Cardiac septum (tissue), 1 donor: ENCODE data around the gene GPR17. TPM values are rescaled to one million over a fixed set of nuclear protein-coding genes. Genes with fewer than 3 reads are reported as not detected.

Source experiments
- DNase-seq: peaks from one replicate; pipeline ENCODE4 v3.0.0-alpha.2; 2020; ENCODE audit warnings: low spot score
- intact Hi-C: fragments of 100-400 bp; cut with DNase I; formaldehyde crosslinking; loops from one replicate; pipeline ENCODE4 v1.14.0; 2022
- total RNA-seq: library from RNA; stranded (reverse); fragmentation: NEBNext Ultra II Directional; extraction: Animal tissue kit (Norgen Biotek cat#: 25700); gene quantifications from one replicate; pipeline ENCODE4 v1.2.1, GENCODE V29; 2021
- donor health status: DM: no; HTN: no; CAD: no.

Gene GPR17
- total RNA-seq, 1 donor from 2014 or later = 0.19 TPM

DNA sequence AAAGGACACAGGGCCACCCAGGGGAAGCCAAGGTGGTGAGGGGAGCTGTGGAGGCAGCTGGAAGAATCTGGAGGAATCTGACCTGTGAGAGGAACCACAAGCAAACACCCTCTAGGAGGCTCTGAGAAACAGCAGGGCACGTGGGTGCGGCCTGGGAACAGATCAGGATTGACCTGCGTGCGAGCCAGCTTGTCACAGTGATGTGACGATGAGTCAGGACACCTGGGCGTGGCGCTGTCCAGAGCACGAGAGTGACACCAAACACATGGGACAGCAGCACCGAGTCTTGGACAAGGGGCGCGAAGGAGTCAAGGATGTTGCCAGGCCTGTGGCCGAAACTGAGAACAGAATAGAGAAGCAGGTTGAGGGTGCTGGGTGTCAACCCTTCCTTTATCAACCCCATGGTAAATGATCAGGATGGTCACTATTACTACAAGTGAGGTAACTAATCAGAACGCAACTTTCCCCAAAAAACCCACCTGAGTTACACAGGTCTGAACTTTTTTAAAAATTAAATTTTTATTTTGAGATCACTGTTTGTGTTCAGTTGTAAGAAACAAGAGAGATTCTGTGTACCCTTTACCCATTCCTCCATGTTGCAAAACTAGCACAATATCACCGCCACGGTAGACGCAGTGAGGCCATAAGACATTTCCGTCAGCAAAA, 54.7 kb downstream of the GPR17 start:
- DNase-seq = peak; percentile 85

DNA sequence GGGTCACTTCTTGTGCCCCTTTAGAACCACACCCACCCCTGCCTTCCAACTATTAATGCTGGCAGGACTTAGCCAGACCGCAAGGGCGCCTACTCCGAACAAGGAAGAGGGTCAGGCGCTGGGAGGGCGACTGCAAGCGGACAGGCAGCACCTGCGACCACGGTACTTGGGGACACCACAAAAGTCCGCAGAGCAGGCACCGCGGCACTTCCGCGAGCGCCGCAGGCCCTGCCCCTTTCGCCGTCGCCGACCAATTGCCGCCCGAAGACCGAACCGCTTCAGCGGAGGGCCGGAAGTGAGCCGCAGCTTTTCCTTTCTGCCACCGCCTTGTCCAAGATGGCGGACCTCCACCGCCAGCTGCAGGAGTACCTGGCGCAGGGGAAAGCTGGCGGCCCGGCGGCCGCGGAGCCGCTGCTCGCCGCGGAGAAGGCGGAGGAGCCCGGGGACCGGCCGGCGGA, 55.3 kb downstream of the GPR17 start, which contains the start of gene SFT2D3:
Gene SFT2D3, plus strand, starts transcription at position 305 of the 458 bp plus-strand sequence. Its CDS starts 32 bp downstream, at position 337.
- intact Hi-C loops = loop anchor here (5.0 kb wide), 1 partner anchor 156 kb away; the partner anchor contains the start of gene POLR2D
- DNase-seq = peak; percentile 98

More for the DNA sequence above, 54.7 kb downstream of the GPR17 start:
- intact Hi-C loops = loop anchor here (5.0 kb wide), 1 partner anchor 157 kb away; the partner anchor contains the start of gene POLR2D

DNA sequence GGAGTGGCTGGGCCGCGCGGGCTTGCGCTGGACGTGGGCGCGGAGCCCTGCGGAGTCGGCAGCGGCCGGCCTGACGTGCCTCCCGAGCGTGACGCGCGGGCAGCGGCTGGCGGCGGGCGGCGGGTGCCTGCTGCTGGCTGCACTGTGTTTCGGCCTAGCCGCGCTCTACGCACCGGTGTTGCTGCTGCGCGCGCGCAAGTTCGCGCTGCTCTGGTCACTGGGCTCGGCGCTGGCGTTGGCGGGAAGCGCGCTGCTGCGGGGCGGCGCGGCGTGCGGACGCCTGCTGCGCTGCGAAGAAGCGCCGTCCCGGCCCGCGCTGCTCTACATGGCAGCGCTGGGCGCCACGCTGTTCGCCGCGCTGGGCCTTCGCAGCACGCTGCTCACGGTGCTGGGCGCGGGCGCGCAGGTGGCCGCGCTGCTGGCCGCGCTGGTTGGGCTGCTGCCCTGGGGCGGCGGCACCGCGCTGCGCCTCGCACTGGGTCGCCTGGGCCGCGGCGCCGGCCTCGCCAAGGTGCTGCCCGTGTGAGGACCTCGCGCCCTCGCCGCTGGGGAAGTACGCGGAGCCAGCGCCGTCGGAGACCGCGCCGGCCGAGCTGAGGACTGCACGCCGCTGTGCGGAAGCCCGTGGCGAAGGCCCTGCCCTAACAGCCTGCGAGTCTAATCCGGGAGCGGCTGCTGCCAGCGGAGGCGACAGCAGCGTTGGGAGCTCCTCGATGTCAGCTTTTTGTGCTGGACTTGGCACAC, 55.9 kb downstream of the GPR17 start:
- DNase-seq = peak; percentile 86
- intact Hi-C loops = loop anchor here (1.0 to 5.0 kb wide), 2 partner anchors 108 to 155 kb away; partner anchors contain the start of gene POLR2D

Other genes starting within 250 kb of the GPR17 start
- not detected for gene PROC, start 227.7 kb upstream of the GPR17 start, total RNA-seq
- gene IWS1, start 119.7 kb upstream of the GPR17 start, total RNA-seq = 40.7 TPM
- 0.78 TPM for gene MYO7B, start 110.5 kb upstream of the GPR17 start, total RNA-seq
- gene LIMS2, start 29.4 kb downstream of the GPR17 start, total RNA-seq = 207 TPM
- 3.1 TPM for gene SFT2D3, start 55.3 kb downstream of the GPR17 start, total RNA-seq
- gene WDR33, start 165.0 kb downstream of the GPR17 start, total RNA-seq = 35.9 TPM
- gene POLR2D, start 212.0 kb downstream of the GPR17 start, total RNA-seq = 19.6 TPM
- 11.8 TPM for gene AMMECR1L, start 239.8 kb downstream of the GPR17 start, total RNA-seq